CD4-positive, alpha-beta T cell (primary cell): Measurements from ENCODE around the gene SCFD1. TPM values are rescaled to one million over a fixed set of nuclear protein-coding genes. Genes with fewer than 3 reads are reported as not detected.

Experiments used
- ATAC-seq: fragments of 200-7000 bp; cut with Tn5 transposase; one replicate; pipeline ENCODE4 v1.10.0; 2022; ENCODE audit warnings: mild to moderate bottlenecking; ENCODE audit not compliant: poor library complexity
- CTCF ChIA-PET: fragments of 350-600 bp; sonication (Branson Sonifier 250); formaldehyde crosslinking; loops from one replicate; lab custom pipeline; 2021; ENCODE audit warnings: antibody characterized with exemption, inconsistent platforms; lab: Charles Lee
- POLR2A ChIA-PET: fragments of 350-600 bp; sonication (Branson Sonifier 250); formaldehyde crosslinking; loops from one replicate; lab custom pipeline; 2021; ENCODE audit warnings: antibody characterized with exemption, inconsistent platforms; lab: Charles Lee
- DNase-seq, 14 experiments: peaks; one replicate each; pipeline ENCODE4 v3.0.0-alpha.2; 2013 to 2020; ENCODE audit warnings: mixed read lengths in 2 of 14
- H3K27ac ChIP-seq, 2 donors: one replicate each; pipeline versions ENCODE4 v1.5.1 to v1.7.0; 2013; ENCODE audit warnings: low read length in 2 of 2, low read depth in 1 of 2, mild to moderate bottlenecking in 1 of 2
- H3K27me3 ChIP-seq, 2 experiments: 1 replicate in 1 of 2; 2 replicates in 1 of 2; pipeline versions ENCODE4 v1.6.1 to v1.7.0; 2013; ENCODE audit warnings: low read length in 2 of 2, control low read depth in 1 of 2, mild to moderate bottlenecking in 1 of 2, moderate library complexity in 1 of 2; ENCODE audit not compliant: insufficient read depth in 2 of 2, control insufficient read depth in 1 of 2
- H3K36me3 ChIP-seq: one replicate; pipeline ENCODE4 v1.6.1; 2013; ENCODE audit warnings: low read length, control low read depth; ENCODE audit not compliant: insufficient read depth
- H3K4me1 ChIP-seq: one replicate; pipeline ENCODE4 v1.6.1; 2013; ENCODE audit warnings: low read length, control low read depth; ENCODE audit not compliant: insufficient read depth
- H3K4me3 ChIP-seq: one replicate; pipeline ENCODE4 v1.5.1; 2013; ENCODE audit warnings: mild to moderate bottlenecking, low read length, moderate library complexity
- H3K9me3 ChIP-seq, 2 experiments: 1 replicate in 1 of 2; 2 replicates in 1 of 2; pipeline versions ENCODE4 v1.6.1 to v1.7.0; 2013; ENCODE audit warnings: low read length in 2 of 2, mild to moderate bottlenecking in 2 of 2, control low read depth in 1 of 2, moderate library complexity in 1 of 2; ENCODE audit not compliant: control insufficient read depth in 1 of 2, insufficient read depth in 1 of 2
- H3K27ac Mint-ChIP-seq: one replicate; pipeline ENCODE4 v1.8.0; 2020; ENCODE audit warnings: mixed read lengths
- H3K27me3 Mint-ChIP-seq: one replicate; pipeline ENCODE4 v1.8.0; 2021; ENCODE audit warnings: mixed read lengths
- H3K36me3 Mint-ChIP-seq: one replicate; pipeline ENCODE4 v1.8.0; 2021; ENCODE audit warnings: low read depth, mixed read lengths
- H3K4me1 Mint-ChIP-seq: one replicate; pipeline ENCODE4 v1.8.0; 2021; ENCODE audit warnings: low read depth, mixed read lengths
- H3K4me3 Mint-ChIP-seq: one replicate; pipeline ENCODE4 v1.8.0; 2020; ENCODE audit warnings: mild to moderate bottlenecking, mixed read lengths
- H3K9me3 Mint-ChIP-seq: one replicate; pipeline ENCODE4 v1.8.0; 2020; ENCODE audit warnings: mixed read lengths
- intact Hi-C, 2 experiments: fragments of 100-400 bp; cut with DNase I in 1 of 2; cut with micrococcal nuclease in 1 of 2; formaldehyde crosslinking; loops; one replicate each; pipeline versions ENCODE4 v1.15.1 to v1.9.0; 2023 to 2025; cut with DNase I, micrococcal nuclease
- total RNA-seq, 174 experiments: library from RNA in 2 of 174; stranded (reverse) in 2 of 174; gene quantifications; one replicate each; pipeline ENCODE4 v1.2.3 and lab custom pipeline; 2021 to 2026
- TF ChIP-seq, protein P1 (sequence below): fragments of 200-600 bp; IDR thresholded peaks from one replicate; pipeline ENCODE4 v1.8.0; 2022; ENCODE audit warnings: antibody characterized with exemption, mild to moderate bottlenecking

SCFD1 gene
- total RNA-seq, 2 experiments from 2014 or later: 59.0 to 63.6 TPM

DNA sequence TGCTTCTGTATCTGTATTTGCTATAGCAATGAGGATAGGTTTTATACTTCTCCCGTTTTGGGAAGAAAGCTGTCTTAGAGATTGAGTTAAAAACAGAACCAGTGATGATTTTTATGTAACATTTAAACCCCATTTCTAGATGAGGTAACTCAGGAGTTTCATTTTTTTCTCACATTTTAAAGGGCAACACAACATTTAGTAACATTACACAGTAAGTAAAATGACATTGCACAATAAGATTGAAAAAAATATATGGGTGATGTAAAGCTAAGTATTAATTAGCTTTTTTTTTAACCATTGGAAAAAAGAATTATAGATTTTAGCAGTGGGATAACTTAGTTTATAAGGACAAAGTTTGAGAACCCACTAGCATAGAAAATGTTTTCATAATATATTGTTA is 25.2 kb upstream of the SCFD1 start:
- Histone ChIP-seq H3K4me1 (no peaks in the 10 kb centered on the region), H3K36me3 (peaks cover 53% of the 10 kb centered on the region), H3K27me3 (no peaks in the 10 kb centered on the region), H3K4me3 (no peak overlapping the region), H3K27ac (no peak overlapping the region), H3K9me3 (no peaks in the 10 kb centered on the region)
- Mint-ChIP-seq H3K27ac (no peak overlapping the region), H3K36me3 (peaks cover 68% of the 10 kb centered on the region), H3K4me1 (no peaks in the 10 kb centered on the region), H3K9me3 (no peaks in the 10 kb centered on the region), H3K27me3 (no peaks in the 10 kb centered on the region), H3K4me3 (no peak overlapping the region)
- DNase-seq: no peak
- intact Hi-C loops: no loop called here
- TF ChIP-seq, protein P1, sequence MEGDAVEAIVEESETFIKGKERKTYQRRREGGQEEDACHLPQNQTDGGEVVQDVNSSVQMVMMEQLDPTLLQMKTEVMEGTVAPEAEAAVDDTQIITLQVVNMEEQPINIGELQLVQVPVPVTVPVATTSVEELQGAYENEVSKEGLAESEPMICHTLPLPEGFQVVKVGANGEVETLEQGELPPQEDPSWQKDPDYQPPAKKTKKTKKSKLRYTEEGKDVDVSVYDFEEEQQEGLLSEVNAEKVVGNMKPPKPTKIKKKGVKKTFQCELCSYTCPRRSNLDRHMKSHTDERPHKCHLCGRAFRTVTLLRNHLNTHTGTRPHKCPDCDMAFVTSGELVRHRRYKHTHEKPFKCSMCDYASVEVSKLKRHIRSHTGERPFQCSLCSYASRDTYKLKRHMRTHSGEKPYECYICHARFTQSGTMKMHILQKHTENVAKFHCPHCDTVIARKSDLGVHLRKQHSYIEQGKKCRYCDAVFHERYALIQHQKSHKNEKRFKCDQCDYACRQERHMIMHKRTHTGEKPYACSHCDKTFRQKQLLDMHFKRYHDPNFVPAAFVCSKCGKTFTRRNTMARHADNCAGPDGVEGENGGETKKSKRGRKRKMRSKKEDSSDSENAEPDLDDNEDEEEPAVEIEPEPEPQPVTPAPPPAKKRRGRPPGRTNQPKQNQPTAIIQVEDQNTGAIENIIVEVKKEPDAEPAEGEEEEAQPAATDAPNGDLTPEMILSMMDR: no peak
- ATAC-seq: no peak
- CTCF ChIA-PET: no interaction called here
- POLR2A ChIA-PET: no interaction called here

- Mint-ChIP-seq H3K4me3 (no peak overlapping the region), H3K27me3 (no peaks in the 10 kb centered on the region), H3K9me3 (no peaks in the 10 kb centered on the region), H3K27ac (no peak overlapping the region), H3K4me1 (no peaks in the 10 kb centered on the region), H3K36me3 (peaks cover 68% of the 10 kb centered on the region)
- intact Hi-C loops: no loop called here
- Histone ChIP-seq H3K9me3 (no peaks in the 10 kb centered on the region), H3K27ac (no peak overlapping the region), H3K27me3 (no peaks in the 10 kb centered on the region), H3K4me1 (no peaks in the 10 kb centered on the region), H3K36me3 (peaks cover 55% of the 10 kb centered on the region), H3K4me3 (no peak overlapping the region)
- ATAC-seq (no peak), DNase-seq (no peak)
- POLR2A ChIA-PET: no interaction called here
- CTCF ChIA-PET: no interaction called here
- TF ChIP-seq, protein P1: no peak
Measured at GRCh38 chr14:30597504-30597903, 24.6 kb upstream of the SCFD1 start.

DNA sequence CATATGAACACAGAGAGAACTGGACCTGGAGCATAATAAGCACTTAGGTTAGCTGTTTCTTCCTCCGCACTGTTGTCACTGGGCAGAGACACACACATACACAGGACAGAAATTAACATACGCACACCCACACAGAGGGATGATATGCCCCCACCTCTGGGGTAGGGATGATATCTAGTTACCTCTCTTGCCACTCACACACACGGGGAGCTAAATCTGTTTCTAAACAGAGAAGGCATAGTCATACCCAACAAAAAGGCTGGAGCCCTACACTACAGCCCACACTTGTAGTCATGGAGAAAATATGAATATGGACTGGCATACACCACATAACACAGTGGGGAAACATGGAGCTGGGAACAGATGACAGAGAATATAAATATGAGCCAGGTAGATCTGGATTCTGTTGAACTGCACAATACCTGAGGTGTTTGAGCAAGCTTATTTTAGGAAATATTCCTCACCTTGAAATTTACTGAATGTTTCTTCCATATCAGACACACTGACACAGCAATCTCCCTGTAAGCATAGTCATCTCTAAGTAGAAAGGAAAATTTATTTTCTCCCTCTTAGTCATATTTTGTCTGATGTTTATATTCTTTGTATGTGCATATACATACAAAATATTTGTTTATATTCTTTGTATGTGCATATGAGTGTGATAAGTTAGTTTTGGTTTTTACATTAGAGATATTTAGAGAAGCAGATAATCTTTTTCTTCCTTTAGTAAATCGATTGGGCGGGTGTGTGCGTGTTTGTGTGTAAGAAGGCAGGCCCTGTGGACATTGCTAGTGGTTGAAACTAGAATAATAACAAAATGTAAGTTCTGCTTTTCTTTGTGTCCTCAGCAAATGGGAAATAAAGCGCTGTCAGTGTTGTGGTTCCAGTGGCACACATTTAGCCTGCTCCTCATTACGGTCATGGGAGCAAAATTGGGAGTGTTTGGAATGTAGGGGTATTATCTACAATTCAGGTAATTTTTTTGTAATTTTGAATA is 20.9 kb upstream of the SCFD1 start:
- Histone ChIP-seq H3K27me3 (no peaks in the 10 kb centered on the region), H3K4me3 (no peak overlapping the region), H3K27ac (no peak overlapping the region), H3K36me3 (peaks cover 71% of the 10 kb centered on the region), H3K9me3 (no peaks in the 10 kb centered on the region), H3K4me1 (no peaks in the 10 kb centered on the region)
- intact Hi-C loops: no loop called here
- TF ChIP-seq, protein P1: no peak
- DNase-seq: no peak
- Mint-ChIP-seq H3K27ac (no peak overlapping the region), H3K27me3 (no peaks in the 10 kb centered on the region), H3K36me3 (peaks cover 85% of the 10 kb centered on the region), H3K4me3 (no peak overlapping the region), H3K4me1 (no peaks in the 10 kb centered on the region), H3K9me3 (no peaks in the 10 kb centered on the region)
- ATAC-seq: no peak
- ChIA-PET CTCF (interaction anchor here (0.6 kb wide), 1 partner anchor 62 kb away, joined by 5 read pairs; no protein-coding TSS in a partner anchor), POLR2A (no interaction called here)
